NB4 (cell line): ENCODE measurements around the gene MRPL36.
"Not testable (repeated sequence)": the region's sequence is repeated elsewhere in the genome, so short reads cannot be mapped to it uniquely, and the experiment has no call there.

Source experiments
- DNase-seq: peaks from one replicate; pipeline ENCODE4 v3.0.0; 2010; ENCODE audit warnings: low read depth
- H3K4me3 ChIP-seq: one replicate; pipeline ENCODE4 v1.5.1; 2011; ENCODE audit warnings: mild to moderate bottlenecking, low read depth, low read length, moderate library complexity
- MYC ChIP-seq: IDR thresholded peaks from 2 replicates; pipeline ENCODE4 v1.6.1; 2011; ENCODE audit warnings: low read depth, low read length
- POLR2A ChIP-seq: IDR thresholded peaks from 2 replicates; pipeline ENCODE4 v1.6.1; 2011; ENCODE audit warnings: mild to moderate bottlenecking; ENCODE audit not compliant: insufficient read length; ENCODE audit errors: extremely low read depth
- TF ChIP-seq, protein P1 (sequence below): IDR thresholded peaks from 2 replicates; pipeline ENCODE4 v1.6.1; 2011; ENCODE audit warnings: low read depth, low read length
- TF ChIP-seq, protein P2 (sequence below): IDR thresholded peaks from one replicate; pipeline ENCODE4 v1.5.1; 2012; ENCODE audit warnings: low read depth, low read length

The MRPL36 gene

DNA sequence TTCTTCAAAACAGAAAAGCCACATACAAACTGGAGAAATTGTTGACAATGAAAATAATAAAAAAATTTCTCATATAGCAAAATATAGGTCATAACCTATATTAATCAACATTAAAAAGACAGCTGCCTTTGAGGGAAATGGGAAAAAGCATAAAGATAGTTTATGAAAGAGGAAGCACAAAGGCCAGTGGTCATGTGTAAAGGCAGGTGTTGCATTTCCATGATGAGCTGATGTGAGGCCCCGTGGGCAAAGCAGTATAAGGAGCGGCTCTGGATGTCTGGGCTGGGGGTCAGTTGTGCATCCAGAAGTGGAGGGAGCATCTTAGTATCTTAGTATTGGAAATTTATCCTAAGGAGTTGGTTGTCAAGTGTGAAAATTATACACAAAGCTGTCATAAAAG is 19.8 kb upstream of the MRPL36 start:
- H3K4me3 ChIP-seq, result no peak overlapping the region
- DNase-seq, result no peak
- no peak for TF ChIP-seq POLR2A
- TF ChIP-seq, protein P1, sequence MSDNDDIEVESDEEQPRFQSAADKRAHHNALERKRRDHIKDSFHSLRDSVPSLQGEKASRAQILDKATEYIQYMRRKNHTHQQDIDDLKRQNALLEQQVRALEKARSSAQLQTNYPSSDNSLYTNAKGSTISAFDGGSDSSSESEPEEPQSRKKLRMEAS, result no peak
- TF ChIP-seq MYC, result no peak
- TF ChIP-seq, protein P2, sequence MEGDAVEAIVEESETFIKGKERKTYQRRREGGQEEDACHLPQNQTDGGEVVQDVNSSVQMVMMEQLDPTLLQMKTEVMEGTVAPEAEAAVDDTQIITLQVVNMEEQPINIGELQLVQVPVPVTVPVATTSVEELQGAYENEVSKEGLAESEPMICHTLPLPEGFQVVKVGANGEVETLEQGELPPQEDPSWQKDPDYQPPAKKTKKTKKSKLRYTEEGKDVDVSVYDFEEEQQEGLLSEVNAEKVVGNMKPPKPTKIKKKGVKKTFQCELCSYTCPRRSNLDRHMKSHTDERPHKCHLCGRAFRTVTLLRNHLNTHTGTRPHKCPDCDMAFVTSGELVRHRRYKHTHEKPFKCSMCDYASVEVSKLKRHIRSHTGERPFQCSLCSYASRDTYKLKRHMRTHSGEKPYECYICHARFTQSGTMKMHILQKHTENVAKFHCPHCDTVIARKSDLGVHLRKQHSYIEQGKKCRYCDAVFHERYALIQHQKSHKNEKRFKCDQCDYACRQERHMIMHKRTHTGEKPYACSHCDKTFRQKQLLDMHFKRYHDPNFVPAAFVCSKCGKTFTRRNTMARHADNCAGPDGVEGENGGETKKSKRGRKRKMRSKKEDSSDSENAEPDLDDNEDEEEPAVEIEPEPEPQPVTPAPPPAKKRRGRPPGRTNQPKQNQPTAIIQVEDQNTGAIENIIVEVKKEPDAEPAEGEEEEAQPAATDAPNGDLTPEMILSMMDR, result no peak

DNA sequence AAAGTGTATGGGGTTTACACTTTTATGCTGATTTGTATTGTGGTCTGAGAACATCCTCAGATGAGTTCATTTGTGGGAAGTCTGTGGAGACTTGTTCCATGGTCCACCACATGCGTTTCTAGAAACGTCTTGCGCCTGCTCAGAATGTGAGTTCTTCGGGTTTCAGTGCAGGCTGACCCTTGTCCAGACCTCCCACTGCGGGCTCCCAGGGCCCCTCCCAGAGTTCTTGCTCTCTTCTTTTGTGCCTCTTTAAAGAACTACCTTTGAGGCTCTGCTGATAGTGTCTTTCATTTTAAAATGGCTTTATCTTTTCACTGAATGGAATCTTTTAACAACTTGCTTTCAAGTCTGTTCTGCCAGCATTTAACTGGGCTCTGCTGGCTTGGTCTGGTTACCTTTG is 19.1 kb upstream of the MRPL36 start:
- no peak overlapping the region for H3K4me3 ChIP-seq
- TF ChIP-seq, protein P2, result no peak
- TF ChIP-seq MYC, result no peak
- no peak for TF ChIP-seq POLR2A
- TF ChIP-seq, protein P1, result no peak
- DNase-seq, result no peak

DNA sequence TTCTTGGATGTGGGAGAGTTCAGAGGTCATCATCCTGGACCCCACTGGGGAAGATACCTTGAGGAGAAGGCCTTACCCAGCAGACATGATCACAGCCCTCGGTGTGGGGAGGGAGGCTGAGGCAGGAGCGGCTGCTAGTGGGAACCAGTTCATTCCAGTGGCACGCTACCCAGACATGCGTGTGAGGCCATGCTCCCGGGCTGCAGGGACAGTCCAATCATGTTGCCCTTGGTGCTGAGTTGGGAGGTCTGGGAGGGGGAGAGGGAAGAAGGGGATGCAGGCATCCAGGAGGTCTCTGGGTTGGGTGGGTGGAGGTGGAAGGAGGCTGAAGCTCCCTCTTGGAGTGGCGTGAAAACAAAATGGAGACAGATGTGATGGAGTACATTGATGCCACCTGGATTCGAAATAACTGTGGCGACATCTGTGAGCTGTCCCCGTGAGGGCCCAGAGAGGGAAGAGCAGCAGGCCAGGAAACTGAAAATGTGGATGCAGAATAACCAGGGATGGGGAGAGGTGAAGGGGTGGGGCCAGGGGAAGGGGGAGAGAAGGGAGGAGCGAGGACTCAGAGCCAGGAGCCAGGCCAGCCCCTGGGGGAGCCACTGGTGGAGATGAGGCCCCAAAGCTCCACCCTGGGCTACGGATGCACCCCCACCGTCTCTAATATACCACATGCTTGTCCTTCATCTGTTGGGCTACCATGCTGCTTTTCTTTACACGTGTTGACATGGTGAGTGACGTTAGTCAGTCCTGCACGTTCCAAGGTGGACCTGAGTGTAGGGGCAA is 17.8 kb upstream of the MRPL36 start:
- DNase-seq, result no peak
- no peak overlapping the region for H3K4me3 ChIP-seq
- TF ChIP-seq MYC, result no peak
- TF ChIP-seq, protein P1, result no peak
- TF ChIP-seq, protein P2, result no peak
- TF ChIP-seq POLR2A, result no peak

DNA sequence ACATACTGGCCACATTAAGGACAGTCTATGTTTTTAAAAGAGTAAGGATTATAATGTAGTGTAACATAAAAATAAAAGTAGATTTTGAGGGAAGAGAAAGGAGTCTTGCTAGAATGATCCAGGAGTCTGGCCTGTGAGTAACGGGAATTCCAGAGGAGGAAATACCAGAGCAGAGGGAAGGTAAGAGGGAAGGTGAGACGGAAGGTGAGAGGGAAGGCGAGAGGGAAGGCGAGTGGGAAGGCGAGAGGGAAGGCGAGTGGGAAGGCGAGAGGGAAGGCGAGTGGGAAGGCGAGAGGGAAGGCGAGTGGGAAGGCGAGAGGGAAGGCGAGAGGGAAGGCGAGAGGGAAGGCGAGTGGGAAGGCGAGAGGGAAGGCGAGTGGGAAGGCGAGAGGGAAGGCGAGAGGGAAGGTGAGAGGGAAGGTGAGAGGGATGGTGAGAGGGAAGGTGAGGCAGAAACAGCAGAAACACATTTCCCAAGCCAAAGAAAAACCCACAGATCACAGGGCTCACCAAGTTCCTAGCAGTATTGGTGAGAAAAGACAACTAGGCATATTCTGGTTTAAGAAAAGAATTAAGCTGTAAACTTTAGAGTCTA is 17.0 kb upstream of the MRPL36 start:
- DNase-seq, H3K4me3 ChIP-seq: not testable (repeated sequence)

DNA sequence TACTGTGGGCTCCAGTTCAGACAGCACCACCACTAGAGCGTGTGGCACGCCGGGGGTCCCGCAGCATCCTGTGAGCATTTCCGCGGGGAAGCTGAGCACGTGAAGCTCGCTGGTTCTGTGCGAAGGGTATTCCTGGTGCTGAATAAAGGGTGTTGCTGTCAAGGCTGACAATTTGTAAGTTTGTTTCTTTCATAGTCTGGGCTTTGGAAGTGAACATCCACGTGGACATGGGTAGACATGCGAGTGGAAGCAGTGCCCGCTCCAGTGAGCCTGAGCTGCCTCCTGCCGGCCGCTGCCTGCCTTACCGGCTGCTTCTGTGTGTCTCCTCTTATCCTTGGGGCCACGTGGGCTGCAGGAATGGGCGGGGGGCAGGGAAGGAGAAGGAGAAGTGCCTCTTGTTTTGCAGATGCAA is 16.2 kb upstream of the MRPL36 start:
- H3K4me3 ChIP-seq, result no peak overlapping the region
- TF ChIP-seq MYC (no peak), POLR2A (no peak)
- TF ChIP-seq, protein P1, result no peak
- TF ChIP-seq, protein P2, result no peak
- no peak for DNase-seq

DNA sequence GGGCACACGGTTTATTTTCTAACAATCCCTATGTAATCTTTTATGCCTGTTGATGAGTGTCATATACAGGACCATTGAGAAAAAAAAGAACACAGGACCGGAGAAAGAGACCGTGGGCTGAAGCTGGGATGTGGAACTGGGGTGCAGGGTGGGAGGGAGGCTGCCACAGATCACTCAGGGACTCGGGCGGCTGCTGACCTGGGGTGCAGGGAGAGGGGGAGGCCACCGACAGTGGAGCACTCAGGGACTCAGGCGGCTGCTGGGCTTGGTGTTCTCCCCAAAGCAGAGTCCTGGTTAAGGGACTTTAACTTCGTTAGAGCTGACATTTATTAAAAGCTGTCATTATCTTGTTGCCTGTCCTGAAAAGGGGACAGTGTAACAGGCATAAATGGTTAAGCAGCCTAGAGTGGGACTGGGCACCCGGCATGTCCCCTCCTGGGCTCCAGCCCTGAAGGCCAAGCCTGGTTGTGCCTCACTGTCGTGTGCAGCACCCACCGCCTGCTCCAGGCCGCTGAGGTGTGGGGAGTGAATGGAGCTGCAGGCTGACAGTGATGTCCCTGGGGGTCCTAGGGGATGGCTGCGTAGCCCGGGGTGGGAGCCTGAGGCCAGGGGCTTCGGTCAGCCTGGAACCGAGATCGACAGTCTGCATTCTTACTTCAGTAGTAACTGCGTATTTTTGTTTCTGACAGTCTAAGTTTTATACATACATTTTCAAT is 15.6 kb upstream of the MRPL36 start:
- no peak for TF ChIP-seq POLR2A
- TF ChIP-seq, protein P1, result no peak
- TF ChIP-seq, protein P2, result no peak
- no peak for TF ChIP-seq MYC
- H3K4me3 ChIP-seq, result no peak overlapping the region
- no peak for DNase-seq
